Tibial nerve (tissue), 4 donors: Measurements from ENCODE around the gene PAX8. TPM values are rescaled to one million over a fixed set of nuclear protein-coding genes. Genes with fewer than 3 reads are reported as not detected.

Experiments
- DNase-seq, 2 donors: peaks; one replicate each; pipeline ENCODE4 v3.0.0-alpha.2; 2019; ENCODE audit warnings: low spot score in 2 of 2
- H3K27ac ChIP-seq, 4 donors: fragments of 200-600 bp; sonication (generic) in 3 of 4; one replicate each; pipeline ENCODE4 v1.5.1; 2017 to 2019; ENCODE audit warnings: mild to moderate bottlenecking in 1 of 4
- H3K27me3 ChIP-seq, 2 donors: fragments of 200-600 bp; sonication (generic) in 1 of 2; one replicate each; pipeline versions ENCODE4 v1.5.1 to v1.6.0; 2017 to 2019
- H3K36me3 ChIP-seq, 3 donors: fragments of 200-600 bp; sonication (generic); one replicate each; pipeline ENCODE4 v1.5.1; 2018 to 2019
- H3K4me1 ChIP-seq, 4 donors: fragments of 200-600 bp; sonication (generic) in 3 of 4; one replicate each; pipeline ENCODE4 v1.5.1; 2017 to 2019
- H3K4me3 ChIP-seq, 4 donors: fragments of 200-600 bp; sonication (generic) in 3 of 4; one replicate each; pipeline ENCODE4 v1.5.1; 2017 to 2019; ENCODE audit warnings: mild to moderate bottlenecking in 1 of 4, moderate library complexity in 1 of 4
- H3K9me3 ChIP-seq, 4 donors: fragments of 200-600 bp; sonication (generic) in 3 of 4; one replicate each; pipeline ENCODE4 v1.5.1; 2017 to 2019
- EP300 ChIP-seq, 2 donors: sonication (generic); formaldehyde crosslinking; IDR thresholded peaks; one replicate each; pipeline ENCODE4 v1.6.1; 2017; ENCODE audit warnings: antibody characterized with exemption in 2 of 2, mild to moderate bottlenecking in 1 of 2
- POLR2A ChIP-seq, 2 donors: fragments of 450-650 bp; IDR thresholded peaks; one replicate each; pipeline ENCODE4 v1.6.1; 2017; ENCODE audit warnings: antibody characterized with exemption in 2 of 2, mild to moderate bottlenecking in 2 of 2, moderate library complexity in 2 of 2
- WGBS, 2 donors: methylation state at CpG; one replicate each; pipeline ENCODE4 v1.1.5; 2018; 5-methylcytosine and 5-hydroxymethylcytosine counted together
- total RNA-seq, 4 donors: library from RNA; depleted of rRNA; stranded (reverse); fragments of >200 nt; gene quantifications; one replicate each; pipeline ENCODE4 v1.1.0, GENCODE V29; 2016
- TF ChIP-seq, protein P1 (sequence below), 5 experiments: fragments of 200-600 bp in 3 of 5; fragments of 450-650 bp in 2 of 5; sonication (generic) in 3 of 5; IDR thresholded peaks; one replicate each; pipeline ENCODE4 v1.5.1; 2016 to 2019; ENCODE audit warnings: antibody characterized with exemption in 5 of 5, mild to moderate bottlenecking in 3 of 5, moderate library complexity in 2 of 5

The PAX8 gene
- total RNA-seq, 4 donors from 2014 or later: 2.2 to 11.4 (median 5.2) TPM

DNA sequence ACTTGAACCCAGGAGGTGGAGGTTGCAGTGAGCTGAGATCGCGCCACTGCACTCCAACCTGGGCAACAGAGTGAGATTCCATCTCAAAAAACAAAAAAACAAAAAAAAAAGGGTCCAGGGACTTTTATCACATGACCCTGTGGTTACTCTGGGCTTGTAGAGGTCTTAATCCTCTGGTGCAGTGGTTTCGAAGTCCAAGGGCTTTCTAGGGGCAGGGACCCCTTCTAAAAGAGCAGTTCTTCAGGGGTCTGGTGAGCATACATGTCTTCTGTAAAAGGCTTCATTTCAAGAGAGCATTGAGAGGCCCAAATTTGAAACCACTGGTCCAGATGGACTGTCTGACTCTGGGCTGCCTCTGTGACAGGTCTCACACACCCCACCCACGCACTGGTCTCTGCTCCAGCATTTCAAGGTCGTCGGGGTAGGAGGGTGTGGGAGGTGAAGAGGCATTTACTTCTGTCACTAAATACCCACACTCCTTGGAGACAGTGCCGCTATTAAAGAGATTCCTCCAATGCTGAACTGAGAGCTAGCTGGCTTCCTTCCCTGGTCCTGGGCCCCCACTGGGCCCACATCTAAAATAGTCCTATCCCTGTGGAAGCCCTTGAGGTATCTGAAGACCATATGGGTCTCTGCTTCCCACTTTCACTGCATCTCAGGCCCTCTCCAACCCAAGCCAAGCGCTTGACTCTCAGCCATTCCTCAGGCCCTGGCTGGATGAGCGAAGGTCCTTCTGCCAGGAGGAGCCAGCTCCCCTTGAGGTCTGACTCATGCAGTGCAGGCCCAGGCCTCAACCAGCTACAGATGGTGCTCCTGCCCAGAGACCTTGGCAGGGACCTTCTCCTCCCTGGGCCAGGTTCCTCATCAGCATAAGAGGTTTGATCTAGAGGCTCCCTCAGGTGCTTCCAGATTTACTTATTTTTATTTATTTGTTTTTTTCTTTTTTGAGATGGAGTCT is 44.8 kb downstream of the PAX8 start:
- no peak for DNase-seq
- Histone ChIP-seq H3K27me3 (no peaks in the 10 kb centered on the region), H3K9me3 (no peaks in the 10 kb centered on the region), H3K4me1 (peaks cover 0 to 13% (median 0%) of the 10 kb centered on the region in 4 donors), H3K36me3 (no peaks in the 10 kb centered on the region), H3K4me3 (no peak overlapping the region), H3K27ac (no peak overlapping the region)
- 79 to 80% methylated on average over 9 of the region's 9 CpGs for WGBS, 2 donors
- TF ChIP-seq, protein P1, sequence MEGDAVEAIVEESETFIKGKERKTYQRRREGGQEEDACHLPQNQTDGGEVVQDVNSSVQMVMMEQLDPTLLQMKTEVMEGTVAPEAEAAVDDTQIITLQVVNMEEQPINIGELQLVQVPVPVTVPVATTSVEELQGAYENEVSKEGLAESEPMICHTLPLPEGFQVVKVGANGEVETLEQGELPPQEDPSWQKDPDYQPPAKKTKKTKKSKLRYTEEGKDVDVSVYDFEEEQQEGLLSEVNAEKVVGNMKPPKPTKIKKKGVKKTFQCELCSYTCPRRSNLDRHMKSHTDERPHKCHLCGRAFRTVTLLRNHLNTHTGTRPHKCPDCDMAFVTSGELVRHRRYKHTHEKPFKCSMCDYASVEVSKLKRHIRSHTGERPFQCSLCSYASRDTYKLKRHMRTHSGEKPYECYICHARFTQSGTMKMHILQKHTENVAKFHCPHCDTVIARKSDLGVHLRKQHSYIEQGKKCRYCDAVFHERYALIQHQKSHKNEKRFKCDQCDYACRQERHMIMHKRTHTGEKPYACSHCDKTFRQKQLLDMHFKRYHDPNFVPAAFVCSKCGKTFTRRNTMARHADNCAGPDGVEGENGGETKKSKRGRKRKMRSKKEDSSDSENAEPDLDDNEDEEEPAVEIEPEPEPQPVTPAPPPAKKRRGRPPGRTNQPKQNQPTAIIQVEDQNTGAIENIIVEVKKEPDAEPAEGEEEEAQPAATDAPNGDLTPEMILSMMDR (IDR thresholded peaks at IDR 0.05): peak in 2 of 5 experiments; percentile 5 to 7
- no peak for TF ChIP-seq EP300 (IDR thresholded peaks at IDR 0.05)

DNA sequence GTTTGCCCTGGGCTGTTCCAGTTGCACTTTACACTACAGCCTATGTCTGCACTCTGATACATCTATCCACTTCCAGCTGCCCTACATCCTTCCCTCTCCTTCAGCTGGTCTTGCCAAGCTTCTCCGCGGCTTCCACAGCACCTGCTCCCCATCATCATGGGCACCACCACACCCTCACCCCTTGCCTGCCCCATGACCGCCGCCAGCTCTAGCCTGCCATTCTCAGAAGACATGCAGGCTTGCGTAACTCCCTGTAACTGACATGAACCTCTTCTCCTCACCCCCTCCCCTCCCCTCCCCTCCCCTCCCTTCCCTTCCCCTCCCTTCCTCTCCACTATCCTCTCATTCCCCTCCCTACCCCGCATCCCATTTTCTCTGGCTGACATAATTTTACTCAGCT is 46.0 kb downstream of the PAX8 start:
- Histone ChIP-seq H3K4me1 (peaks cover 0 to 9% (median 0%) of the 10 kb centered on the region in 4 donors), H3K27me3 (no peaks in the 10 kb centered on the region)
- TF ChIP-seq, protein P1 (IDR thresholded peaks at IDR 0.05): no peak
- TF ChIP-seq POLR2A (IDR thresholded peaks at IDR 0.05): no peak
- TF ChIP-seq EP300 (IDR thresholded peaks at IDR 0.05): no peak

DNA sequence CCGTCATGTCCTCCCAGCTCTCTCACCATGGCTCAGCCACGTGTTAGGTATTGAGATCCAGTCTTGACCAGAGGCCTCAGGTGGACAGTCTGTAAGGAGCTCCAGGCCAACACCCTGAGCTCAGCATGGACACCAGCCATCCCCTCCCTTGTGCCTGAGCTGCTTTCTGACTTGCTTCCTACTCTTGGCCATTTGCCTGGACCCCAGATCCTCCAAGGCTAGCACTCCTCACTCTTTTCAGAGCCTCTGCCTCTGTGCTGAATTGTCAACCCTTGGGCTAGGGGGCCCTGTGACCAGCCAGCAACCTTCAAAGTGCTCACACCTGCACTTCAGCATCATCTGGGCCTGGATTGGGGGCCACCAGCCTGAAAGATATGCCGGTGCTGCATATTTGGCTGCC is 46.6 kb downstream of the PAX8 start:
- WGBS, 2 donors: 90 to 95% methylated on average over 3 of the region's 3 CpGs
- TF ChIP-seq EP300 (IDR thresholded peaks at IDR 0.05) (no peak), POLR2A (IDR thresholded peaks at IDR 0.05) (no peak)
- TF ChIP-seq, protein P1 (IDR thresholded peaks at IDR 0.05): no peak
- Histone ChIP-seq H3K27me3 (no peaks in the 10 kb centered on the region), H3K4me1 (peaks cover 0 to 9% (median 0%) of the 10 kb centered on the region in 4 donors), H3K27ac (no peak overlapping the region), H3K9me3 (no peaks in the 10 kb centered on the region), H3K36me3 (no peaks in the 10 kb centered on the region), H3K4me3 (no peak overlapping the region)
- no peak for DNase-seq

More for the DNA sequence above, 46.0 kb downstream of the PAX8 start:
- no peak overlapping the region for H3K27ac ChIP-seq
- WGBS, 2 donors: 80 to 83% methylated on average over 6 of the region's 6 CpGs
- no peak for DNase-seq
- H3K4me3 ChIP-seq: no peak overlapping the region
- no peaks in the 10 kb centered on the region for H3K9me3 ChIP-seq
- no peaks in the 10 kb centered on the region for H3K36me3 ChIP-seq

GRCh38 chr2:113231064-113231463 is 47.7 kb downstream of the PAX8 start:
- H3K4me1 ChIP-seq: peaks cover 0 to 9% (median 0%) of the 10 kb centered on the region in 4 donors
- no peak overlapping the region for H3K4me3 ChIP-seq
- no peak overlapping the region for H3K27ac ChIP-seq
- no peaks in the 10 kb centered on the region for H3K36me3 ChIP-seq
- H3K27me3 ChIP-seq: no peaks in the 10 kb centered on the region
- no peak for TF ChIP-seq EP300 (IDR thresholded peaks at IDR 0.05)
- TF ChIP-seq, protein P1 (IDR thresholded peaks at IDR 0.05): no peak
- no peak for TF ChIP-seq POLR2A (IDR thresholded peaks at IDR 0.05)
- DNase-seq: no peak
- no peaks in the 10 kb centered on the region for H3K9me3 ChIP-seq
- 63 to 68% methylated on average over 3 of the region's 3 CpGs for WGBS, 2 donors

- Histone ChIP-seq H3K4me3 (no peak overlapping the region), H3K9me3 (no peaks in the 10 kb centered on the region), H3K27me3 (no peaks in the 10 kb centered on the region), H3K4me1 (peaks cover 0 to 14% (median 0%) of the 10 kb centered on the region in 4 donors), H3K36me3 (no peaks in the 10 kb centered on the region), H3K27ac (no peak overlapping the region)
- 75 to 88% methylated on average over 6 of the region's 6 CpGs for WGBS, 2 donors
- TF ChIP-seq, protein P1 (IDR thresholded peaks at IDR 0.05): no peak
- no peak for TF ChIP-seq EP300 (IDR thresholded peaks at IDR 0.05)
- no peak for TF ChIP-seq POLR2A (IDR thresholded peaks at IDR 0.05)
- no peak for DNase-seq
Observed at GRCh38 chr2:113230531-113230930, 48.2 kb downstream of the PAX8 start.
